Stimulated activated CD4-positive, alpha-beta T cell treated with anti-CD3 and anti-CD28 coated beads, Interleukin-1b, Interleukin-23, amount 100 ng/mL, for 4 hours (primary cell): ENCODE measurements around the gene OLFML3.
"Not testable (repeated sequence)": the region's sequence is repeated elsewhere in the genome, so short reads cannot be mapped to it uniquely, and the experiment has no call there.

Experiments used
- DNase-seq, 2 donors: peaks; one replicate each; pipeline ENCODE4 v3.0.0-alpha.2; 2020; ENCODE audit warnings: low read depth in 2 of 2

The OLFML3 gene, protein sequence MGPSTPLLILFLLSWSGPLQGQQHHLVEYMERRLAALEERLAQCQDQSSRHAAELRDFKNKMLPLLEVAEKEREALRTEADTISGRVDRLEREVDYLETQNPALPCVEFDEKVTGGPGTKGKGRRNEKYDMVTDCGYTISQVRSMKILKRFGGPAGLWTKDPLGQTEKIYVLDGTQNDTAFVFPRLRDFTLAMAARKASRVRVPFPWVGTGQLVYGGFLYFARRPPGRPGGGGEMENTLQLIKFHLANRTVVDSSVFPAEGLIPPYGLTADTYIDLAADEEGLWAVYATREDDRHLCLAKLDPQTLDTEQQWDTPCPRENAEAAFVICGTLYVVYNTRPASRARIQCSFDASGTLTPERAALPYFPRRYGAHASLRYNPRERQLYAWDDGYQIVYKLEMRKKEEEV

DNA sequence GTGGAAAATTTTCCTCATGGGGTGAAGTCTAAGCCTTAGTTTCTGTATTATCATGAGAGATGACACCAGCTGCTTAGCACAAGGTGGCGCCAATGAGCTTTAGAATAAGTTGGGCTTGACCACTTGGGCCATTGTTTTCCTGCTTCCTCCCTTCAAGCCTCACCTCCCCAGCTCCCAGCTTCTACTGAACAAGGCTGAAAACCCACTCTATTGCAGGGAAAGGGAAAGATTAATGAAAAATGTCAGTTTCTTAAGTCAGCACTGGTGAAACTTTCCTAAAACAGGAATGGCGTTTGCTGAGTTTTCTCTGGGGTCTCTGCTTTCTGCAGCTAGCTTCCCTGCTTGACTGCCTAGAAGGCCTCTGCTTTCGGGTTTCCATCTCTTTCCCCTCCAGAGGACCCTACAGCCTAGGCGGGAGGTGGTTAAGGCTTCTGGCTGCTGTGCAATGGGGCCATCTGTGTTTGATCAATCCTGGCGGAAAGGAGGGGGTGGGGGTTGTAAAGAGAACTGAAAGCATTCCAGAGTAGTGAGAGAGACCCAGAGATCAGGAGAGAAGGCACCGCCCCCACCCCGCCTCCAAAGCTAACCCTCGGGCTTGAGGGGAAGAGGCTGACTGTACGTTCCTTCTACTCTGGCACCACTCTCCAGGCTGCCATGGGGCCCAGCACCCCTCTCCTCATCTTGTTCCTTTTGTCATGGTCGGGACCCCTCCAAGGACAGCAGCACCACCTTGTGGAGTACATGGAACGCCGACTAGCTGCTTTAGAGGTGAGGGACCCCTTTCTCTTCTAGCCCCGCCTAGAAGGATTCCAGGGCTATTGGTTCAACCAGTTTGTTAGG, at the start of gene OLFML3:
OLFML3 (plus strand) TSS at position 612 of the 840 bp plus-strand sequence; CDS start at position 655, 43 bp downstream.
- DNase-seq, result peak in 1 of 2 donors; percentile 29

DNA sequence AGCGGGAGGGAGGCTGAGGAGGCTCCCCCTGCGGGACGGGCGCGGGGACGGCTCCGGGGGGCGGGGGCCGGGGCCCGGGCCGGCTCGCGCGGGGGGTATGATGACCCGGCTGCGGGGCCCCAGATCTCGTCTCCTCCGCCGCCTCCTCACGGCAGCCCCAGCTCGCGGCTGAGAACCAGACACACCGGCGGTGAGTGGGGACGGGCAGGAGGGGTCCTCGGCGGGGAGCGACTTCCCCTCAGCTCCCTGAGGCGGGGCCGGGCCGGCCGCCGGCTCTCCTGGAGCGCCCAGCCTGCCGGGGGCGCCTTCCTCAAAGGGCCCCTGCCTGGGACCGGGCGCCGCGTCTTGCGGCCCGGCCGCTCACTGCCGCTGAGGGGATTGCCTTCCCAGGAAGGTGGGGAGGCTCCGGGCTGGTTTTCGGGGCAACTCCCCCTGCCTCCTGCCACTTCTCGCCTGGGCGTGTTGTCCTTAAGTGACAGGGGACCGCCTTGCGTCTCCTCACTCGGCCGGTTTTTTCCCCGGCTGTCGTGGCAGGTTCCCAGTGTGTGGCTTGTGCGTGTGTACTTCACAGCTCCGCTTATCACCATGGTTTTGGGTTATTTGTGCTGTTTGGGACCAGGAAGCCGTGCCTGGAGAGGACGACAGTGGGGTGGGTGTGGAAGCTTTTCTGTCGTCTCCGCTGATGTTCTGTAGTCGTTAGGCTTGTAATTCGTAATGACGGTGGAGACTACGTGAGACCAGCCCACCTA, 49.4 kb upstream of the OLFML3 start:
- peak in 1 of 2 donors; percentile 25 for DNase-seq

DNA sequence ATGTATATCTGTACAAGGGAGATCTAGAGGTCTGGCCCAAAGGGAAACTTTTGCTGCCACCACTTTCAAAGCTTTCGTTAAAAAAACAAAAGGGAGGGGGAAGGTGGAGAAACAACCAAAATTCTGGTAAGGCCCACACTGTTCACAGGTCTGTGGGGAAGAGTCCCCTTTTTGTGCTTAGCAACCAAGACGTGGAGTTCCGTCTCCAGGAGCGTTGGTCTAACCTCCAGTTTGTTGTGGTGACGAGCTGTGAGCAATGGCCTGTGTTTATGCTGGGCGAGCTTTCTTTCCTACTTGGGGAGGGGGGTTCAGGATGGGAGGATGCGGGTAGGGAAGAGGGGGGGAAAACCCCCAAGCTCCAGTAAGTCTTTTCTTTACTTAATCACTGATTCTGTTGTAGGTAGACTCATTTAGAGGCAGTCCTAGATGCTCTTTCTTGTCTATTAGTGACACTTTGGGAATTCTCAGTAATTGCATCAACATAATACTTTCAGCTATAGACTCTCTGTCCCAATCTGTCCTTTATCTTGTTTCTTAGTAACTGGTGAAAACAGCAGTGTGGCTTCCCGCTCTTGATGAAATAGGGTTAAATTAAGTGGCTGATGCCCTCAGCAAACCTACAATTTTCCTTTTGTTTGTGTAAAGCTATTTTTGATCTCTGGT, 48.6 kb upstream of the OLFML3 start:
- no peak for DNase-seq

DNA sequence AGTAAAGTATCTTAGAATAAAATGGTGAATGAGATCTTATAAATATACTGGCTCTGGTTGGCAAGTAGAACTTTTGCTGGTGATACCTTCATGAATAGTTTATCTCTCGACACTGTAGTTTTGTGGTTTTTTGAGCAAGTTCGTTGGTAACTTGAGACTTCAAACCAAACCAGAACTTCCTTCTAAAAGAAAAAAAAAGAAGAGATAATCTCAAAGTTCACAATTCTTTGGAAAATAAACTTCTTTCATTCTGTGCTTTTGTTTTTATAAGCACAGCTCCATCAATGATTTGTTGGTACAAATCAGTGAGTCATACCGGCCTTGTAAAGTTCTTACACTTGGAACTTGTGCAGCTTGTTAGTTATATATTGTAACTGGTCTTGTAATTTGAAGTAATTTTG, 47.8 kb upstream of the OLFML3 start:
- DNase-seq, result no peak

DNA sequence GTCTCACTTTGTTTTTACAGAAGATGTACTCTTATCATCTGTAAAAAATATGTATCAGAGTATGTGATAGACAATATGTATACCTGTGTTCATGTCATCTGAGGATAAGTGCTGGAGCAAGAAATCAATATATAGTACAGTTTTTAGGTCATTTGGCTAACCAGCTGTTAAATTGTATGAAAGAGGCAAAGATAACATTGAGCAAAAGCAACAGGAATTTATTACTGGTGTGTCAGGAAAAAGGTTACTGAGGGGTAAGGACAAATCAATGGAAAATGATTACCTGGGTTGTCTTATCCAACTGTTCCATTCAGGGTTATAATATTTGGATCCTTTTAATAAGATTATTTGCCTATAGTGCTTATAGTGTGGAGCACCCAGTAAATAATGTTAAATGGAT, 45.3 kb upstream of the OLFML3 start:
- DNase-seq, result no peak

DNA sequence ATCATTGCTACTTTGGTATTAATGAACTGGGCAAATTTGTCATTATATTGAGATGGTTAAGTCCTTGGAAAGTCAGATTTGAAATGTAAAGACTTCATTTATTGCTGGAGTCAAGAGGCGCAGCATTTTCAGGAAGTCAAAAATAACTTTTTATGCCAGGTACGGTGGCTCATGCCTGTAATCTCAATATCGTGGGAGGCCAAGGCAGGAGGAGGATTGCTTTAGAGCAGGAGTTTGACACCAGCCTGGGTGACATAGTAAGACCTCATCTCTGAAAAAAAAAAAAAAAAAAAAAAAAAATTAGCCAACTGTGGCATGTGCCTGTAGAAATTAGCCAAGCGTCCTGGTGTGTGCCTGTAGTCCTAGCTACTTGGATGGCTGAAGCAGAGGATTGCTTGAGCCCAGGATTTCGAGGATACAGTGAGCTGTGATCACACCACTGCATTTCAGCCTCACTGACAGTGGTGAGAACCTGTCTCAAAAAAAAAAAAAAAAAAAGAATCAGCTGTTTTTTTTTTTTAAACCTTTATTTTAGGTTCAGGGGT, 44.7 kb upstream of the OLFML3 start:
- no peak for DNase-seq

DNA sequence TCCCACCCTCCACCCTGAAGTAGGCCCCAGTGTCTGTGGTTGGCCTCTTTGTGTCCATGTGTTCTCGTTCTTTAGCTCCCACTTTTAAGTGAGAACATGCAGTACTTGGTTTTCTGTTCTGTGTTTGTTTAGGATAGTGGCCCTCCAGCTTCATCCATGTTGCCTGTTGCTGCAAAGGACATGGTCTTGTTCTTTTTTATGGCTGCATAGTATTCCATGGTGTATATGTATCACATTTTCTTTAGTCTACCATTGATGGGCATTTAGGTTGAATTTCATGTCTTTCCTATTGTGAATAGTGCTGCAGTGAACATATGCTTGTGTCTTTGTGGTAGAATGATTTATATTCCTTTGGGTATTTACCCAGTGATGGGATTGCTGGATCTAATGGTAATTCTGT, 44.1 kb upstream of the OLFML3 start:
- DNase-seq, result no peak

DNA sequence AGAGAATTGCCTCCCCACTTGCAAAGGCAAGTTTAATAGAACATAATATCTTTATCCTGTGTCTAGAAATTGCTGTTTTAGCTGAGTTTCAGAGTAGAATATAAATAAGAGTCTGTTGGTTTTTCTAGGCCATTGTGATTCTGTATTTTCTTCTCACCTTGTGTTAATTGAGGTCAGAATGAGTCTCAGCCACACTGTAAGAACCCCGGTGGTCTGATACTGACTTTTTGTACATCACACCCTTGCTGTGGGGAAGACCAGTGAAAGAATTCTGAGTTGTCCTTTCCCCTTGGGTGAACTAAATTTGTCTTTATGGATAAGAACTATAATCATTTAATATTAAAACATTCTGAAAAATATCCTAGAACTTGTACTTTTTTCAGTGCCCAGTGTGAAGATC, 43.3 kb upstream of the OLFML3 start:
- no peak for DNase-seq

DNA sequence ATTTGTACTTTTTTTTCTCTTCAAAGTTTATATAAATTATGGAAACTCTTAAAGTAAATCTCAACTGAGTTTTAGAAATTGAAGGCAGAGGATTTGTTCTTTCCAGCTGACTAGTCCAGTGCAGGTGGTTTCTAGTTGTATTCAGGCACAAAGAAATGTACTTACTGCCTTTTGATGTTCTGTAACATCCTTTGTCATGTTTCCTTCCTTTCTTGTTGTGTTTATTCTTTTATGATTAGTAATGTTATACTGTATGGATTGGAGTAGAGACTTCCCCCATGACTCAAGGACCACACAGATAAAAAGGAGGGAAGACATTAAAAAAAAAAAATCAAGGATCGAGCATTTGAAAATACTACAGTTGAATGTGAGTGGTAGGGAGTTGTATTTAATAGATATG, 42.1 kb upstream of the OLFML3 start:
- DNase-seq, result no peak

DNA sequence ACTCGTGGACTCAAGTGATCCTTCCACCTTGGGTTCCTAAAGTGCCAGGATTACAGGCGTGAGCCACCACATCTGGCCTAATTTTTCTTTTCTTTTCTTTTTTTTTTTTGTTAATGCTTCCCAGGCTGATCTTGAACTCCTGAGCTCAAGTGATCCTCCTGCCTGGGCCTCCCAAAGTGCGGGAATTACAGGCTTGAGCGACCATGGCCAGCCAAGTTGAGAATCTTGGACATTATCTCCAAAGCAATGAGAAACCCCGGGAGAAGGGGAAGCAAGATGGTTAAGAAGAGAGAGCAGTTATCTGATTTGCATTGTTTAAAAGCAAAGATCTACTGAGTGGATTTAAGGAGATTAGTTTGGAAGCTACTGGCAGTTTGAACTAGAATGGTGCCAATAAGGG, 41.1 kb upstream of the OLFML3 start:
- no peak for DNase-seq

DNA sequence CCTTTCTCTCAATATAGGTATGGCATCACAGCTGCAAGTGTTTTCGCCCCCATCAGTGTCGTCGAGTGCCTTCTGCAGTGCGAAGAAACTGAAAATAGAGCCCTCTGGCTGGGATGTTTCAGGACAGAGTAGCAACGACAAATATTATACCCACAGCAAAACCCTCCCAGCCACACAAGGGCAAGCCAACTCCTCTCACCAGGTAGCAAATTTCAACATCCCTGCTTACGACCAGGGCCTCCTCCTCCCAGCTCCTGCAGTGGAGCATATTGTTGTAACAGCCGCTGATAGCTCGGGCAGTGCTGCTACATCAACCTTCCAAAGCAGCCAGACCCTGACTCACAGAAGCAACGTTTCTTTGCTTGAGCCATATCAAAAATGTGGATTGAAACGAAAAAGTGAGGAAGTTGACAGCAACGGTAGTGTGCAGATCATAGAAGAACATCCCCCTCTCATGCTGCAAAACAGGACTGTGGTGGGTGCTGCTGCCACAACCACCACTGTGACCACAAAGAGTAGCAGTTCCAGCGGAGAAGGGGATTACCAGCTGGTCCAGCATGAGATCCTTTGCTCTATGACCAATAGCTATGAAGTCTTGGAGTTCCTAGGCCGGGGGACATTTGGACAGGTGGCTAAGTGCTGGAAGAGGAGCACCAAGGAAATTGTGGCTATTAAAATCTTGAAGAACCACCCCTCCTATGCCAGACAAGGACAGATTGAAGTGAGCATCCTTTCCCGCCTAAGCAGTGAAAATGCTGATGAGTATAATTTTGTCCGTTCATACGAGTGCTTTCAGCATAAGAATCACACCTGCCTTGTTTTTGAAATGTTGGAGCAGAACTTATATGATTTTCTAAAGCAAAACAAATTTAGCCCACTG, 38.7 kb upstream of the OLFML3 start:
- DNase-seq, result no peak

DNA sequence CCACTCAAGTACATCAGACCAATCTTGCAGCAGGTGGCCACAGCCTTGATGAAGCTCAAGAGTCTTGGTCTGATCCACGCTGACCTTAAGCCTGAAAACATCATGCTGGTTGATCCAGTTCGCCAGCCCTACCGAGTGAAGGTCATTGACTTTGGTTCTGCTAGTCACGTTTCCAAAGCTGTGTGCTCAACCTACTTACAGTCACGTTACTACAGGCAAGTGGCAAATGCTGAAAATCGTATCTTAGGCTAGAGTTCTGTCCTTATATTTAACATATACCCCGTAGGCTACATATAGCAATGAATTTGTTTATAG, 38.1 kb upstream of the OLFML3 start:
- no peak for DNase-seq

DNA sequence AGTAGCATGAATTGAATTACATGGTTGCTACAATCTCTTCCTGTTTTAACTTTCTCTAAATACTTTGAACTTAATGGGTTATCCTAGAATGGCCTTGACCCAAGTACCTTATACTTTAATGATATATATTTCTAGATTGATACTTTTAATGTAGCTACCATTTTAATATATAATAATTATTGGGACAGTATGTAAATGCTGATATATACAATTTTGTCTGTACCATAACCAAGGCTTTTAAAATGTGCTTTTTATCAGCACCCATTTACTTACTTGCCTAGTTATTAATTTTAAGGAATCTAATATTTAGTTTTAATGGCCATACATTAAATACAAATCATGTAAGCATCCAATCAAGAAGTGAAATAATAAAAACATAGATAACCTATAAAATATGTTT, 36.7 kb upstream of the OLFML3 start:
- no peak for DNase-seq

DNA sequence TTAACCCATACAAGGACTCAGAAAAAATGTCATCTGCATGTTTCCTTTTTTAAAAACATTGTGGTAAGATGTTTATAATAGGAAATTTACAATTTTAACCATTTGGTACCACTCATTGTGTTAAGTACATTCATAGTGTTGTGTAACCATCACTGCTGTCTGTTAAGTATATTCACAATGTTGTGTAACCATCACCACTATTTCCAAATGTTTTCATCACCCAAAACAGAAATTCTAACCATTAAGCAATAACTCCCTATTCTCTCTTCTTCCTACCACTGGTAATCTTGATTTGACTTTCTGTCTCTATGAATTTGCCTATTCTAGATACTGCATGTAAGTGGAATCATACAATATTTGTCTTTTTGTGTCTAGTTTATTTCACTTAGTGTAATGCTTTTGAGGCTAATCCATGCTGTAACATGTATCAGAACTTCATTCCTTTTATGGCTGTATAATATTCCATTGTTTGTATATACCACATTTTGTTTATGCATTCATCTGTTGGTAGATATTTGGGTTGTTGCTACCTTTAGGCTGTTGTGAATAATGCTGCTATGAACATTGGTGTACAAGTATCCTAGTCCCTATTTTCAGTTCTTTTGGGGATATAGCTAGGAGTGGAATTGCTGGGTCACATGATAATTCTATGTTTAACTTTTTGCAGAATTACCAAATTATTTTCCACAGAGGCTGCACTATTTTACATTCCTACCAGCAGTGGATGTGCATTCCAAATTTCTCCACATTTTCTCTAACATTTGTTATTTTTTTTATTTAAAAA, 36.1 kb upstream of the OLFML3 start:
- DNase-seq, result no peak

DNA sequence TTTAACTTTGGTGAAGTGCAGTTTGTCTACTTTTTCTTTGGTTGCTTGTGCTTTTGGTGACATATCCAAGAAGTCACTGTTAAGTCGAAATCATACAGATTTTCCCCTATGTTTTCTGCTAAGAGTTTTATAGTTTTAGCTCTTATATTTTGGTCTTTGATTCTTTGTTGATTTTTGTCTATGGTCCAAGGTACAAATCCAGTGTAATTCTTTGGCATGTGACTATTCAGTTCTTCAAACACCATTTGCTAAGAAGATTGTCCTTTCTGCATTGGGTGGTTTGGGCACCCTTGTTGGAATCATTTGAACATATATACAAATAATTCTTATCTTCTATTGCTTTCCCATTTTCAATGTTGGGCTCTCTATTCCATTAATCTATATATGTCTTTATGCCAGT, 33.9 kb upstream of the OLFML3 start:
- no peak for DNase-seq

DNA sequence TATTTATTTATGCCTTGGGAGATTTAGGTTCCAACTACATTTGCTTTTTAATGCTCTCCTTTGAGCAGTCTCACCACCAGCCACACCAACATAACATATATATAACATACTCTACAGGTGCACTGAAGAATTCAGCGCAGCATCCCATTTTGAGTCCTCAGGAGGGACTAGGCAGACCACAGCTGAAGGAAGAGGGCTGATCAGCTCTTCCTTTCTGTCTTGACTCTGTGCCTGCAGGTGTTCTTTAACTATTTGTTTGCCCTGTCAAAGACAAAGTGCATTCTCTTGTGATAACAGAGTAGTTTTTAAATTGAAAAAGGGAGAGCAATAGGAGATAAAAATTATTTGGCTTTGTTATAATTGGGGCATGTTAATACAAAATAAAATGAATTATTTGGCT, 33.2 kb upstream of the OLFML3 start:
- no peak for DNase-seq

DNA sequence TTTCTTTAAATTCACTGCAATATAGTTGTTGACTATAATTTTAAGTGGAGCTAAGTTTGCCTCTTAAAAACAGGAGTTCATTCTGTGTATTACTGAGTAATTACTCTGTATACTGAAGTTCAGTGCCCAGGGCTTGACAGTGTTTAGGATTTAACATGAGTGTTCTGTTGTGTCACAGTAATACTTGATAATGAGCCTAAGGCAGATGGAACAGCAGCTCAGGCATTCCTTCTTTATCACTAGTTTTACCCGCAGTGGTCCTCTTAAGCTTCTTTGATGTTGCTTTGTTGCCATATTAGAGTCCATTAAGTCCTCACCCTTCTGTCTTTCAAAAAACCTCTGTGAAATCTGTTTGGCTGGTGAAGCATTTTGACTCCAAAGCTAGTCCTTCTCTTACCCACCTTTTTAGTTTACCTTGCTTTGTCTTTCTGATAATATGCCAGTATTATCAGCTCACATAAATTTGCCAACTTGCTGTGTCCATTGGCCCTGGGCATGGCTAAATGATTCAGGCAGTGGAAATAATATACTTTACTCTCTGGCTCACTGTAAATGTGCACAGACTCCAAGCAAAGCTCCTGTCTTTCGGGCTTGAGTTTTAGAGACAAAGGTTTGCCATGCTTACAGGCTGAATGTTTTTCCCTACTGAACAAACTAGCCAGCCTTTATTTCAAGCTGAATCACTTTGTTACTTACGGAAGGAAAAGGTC, 32.4 kb upstream of the OLFML3 start:
- DNase-seq, result no peak

DNA sequence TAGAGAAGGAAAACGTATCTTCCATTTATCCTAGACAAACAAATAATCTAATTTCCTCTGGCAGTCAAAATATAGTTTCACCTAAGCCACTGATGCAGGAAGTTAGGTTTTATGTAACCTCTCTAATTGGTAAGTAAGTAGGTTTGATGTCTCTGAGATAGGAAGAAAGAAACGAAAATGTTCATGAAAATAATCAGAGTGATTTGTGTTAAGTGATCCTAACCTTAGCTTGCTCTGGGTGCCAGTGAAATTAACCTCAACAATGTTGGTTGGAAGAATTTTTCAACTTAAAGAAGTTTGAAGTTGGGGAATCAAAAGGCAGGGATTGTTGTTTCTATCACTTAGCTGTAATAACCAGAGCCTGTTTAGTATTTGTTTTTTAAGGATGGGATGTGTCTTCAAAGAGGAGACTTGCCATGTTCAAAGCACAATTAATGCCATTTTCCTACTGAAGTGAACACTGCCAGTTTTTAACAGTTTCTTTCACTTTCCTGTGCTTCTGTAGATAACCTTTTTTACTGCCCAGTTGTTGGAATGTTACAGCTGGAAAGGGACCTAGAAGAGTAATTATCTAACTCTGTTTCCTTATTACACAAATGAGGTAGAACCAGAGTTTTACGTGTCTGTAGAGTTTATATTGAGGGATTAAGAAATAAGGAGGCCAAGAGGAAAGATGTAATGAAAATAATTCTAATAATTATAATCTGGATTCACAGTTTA, 31.7 kb upstream of the OLFML3 start:
- no peak for DNase-seq

DNA sequence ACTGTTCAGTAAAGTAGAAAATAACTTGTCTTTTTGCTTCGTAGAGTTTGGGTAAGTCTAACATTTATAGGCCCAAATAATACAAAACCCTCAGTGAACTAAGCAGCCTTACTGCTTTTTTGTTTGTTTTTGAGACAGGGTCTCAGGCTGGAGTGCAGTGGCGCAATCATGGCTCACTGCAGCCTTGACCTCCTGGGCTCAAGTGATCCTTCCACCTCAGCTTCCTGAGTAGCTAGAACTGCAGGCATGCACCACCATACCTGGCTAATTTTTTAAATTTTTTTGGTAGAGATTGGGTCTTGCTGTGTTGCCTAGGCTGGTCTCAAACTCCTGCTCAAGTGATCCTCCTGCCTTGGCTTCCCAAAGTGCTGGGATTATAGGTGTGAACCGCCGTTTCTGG, 31.1 kb upstream of the OLFML3 start:
- not testable (repeated sequence) for DNase-seq
